Stimulated activated CD4-positive, alpha-beta T cell treated with anti-CD3 and anti-CD28 coated beads, Interleukin-15, amount 100 ng/mL, for 1 hour (primary cell): ENCODE measurements around the gene PXMP2.

ENCODE experiments used
- DNase-seq, 2 donors: peaks; one replicate each; pipeline ENCODE4 v3.0.0-alpha.2; 2020; ENCODE audit warnings: low read depth in 1 of 2, low spot score in 1 of 2

Gene PXMP2

GRCh38 chr12:132660052-132660451 lies 27.3 kb upstream of the PXMP2 start:
- DNase-seq: no peak

- no peak for DNase-seq
Measured at GRCh38 chr12:132660996-132661395, 26.4 kb upstream of the PXMP2 start.

- DNase-seq: no peak
Measured at GRCh38 chr12:132661972-132662371, 25.4 kb upstream of the PXMP2 start.

GRCh38 chr12:132662901-132663755 lies 24.3 kb upstream of the PXMP2 start:
- DNase-seq: no peak

GRCh38 chr12:132664206-132665148 lies 22.9 kb upstream of the PXMP2 start:
- no peak for DNase-seq

- DNase-seq: no peak
Measured at GRCh38 chr12:132665149-132665491, 22.3 kb upstream of the PXMP2 start.

- no peak for DNase-seq
Measured at GRCh38 chr12:132665794-132666193, 21.6 kb upstream of the PXMP2 start.

- no peak for DNase-seq
Measured at GRCh38 chr12:132668191-132669088, 18.9 kb upstream of the PXMP2 start.

- no peak for DNase-seq
Measured at GRCh38 chr12:132669166-132669879, 18.1 kb upstream of the PXMP2 start.

GRCh38 chr12:132672116-132672515 lies 15.3 kb upstream of the PXMP2 start:
- DNase-seq: no peak

- DNase-seq: no peak
Measured at GRCh38 chr12:132672678-132673077, 14.7 kb upstream of the PXMP2 start.

GRCh38 chr12:132673288-132674179 lies 13.9 kb upstream of the PXMP2 start:
- no peak for DNase-seq

- no peak for DNase-seq
Measured at GRCh38 chr12:132674561-132674960, 12.8 kb upstream of the PXMP2 start.

- DNase-seq: no peak
Measured at GRCh38 chr12:132675757-132676432, 11.5 kb upstream of the PXMP2 start.

GRCh38 chr12:132677492-132677891 lies 9.9 kb upstream of the PXMP2 start:
- no peak for DNase-seq

GRCh38 chr12:132685400-132685799 lies 2.0 kb upstream of the PXMP2 start:
- no peak for DNase-seq

- DNase-seq: no peak
Measured at GRCh38 chr12:132686825-132687210, 569 bp upstream of the PXMP2 start.

GRCh38 chr12:132689227-132689626 lies 1.8 kb downstream of the PXMP2 start:
- no peak for DNase-seq

- DNase-seq: no peak
Measured at GRCh38 chr12:132690112-132690511, 2.7 kb downstream of the PXMP2 start.
